Activated T-cell treated with anti-CD3 and anti-CD28 coated beads for 1 hour (primary cell): ENCODE measurements around the gene GPR162.

Source experiments
- DNase-seq: peaks from one replicate; pipeline ENCODE4 v3.0.0-alpha.2; 2020; ENCODE audit warnings: low read depth

Gene GPR162

GRCh38 chr12:6822426-6823135 lies 960 bp downstream of the GPR162 start:
- no peak for DNase-seq

GRCh38 chr12:6823182-6824084 lies 1.8 kb downstream of the GPR162 start:
- no peak for DNase-seq

GRCh38 chr12:6824085-6824775 lies 2.6 kb downstream of the GPR162 start:
- DNase-seq, result no peak

- DNase-seq, result no peak
These were observed 3.3 kb downstream of the GPR162 start for GRCh38 chr12:6824901-6825381.

GRCh38 chr12:6825398-6826124 lies 3.9 kb downstream of the GPR162 start:
- DNase-seq, result peak; percentile 72

GRCh38 chr12:6826125-6826733 lies 4.6 kb downstream of the GPR162 start:
- no peak for DNase-seq

- DNase-seq, result no peak
These were observed 5.3 kb downstream of the GPR162 start for GRCh38 chr12:6826734-6827436.

GRCh38 chr12:6827437-6827911 lies 5.9 kb downstream of the GPR162 start:
- DNase-seq, result peak; percentile 31

GRCh38 chr12:6827982-6828780 lies 6.6 kb downstream of the GPR162 start, which contains the start of gene P3H3:
Gene P3H3 (plus strand): TSS chr12:6828407. CDS start chr12:6828441, 34 bp downstream.
- no peak for DNase-seq

- DNase-seq, result peak; percentile 27
These were observed 7.3 kb downstream of the GPR162 start for GRCh38 chr12:6828781-6829535.

- no peak for DNase-seq
These were observed 8.1 kb downstream of the GPR162 start for GRCh38 chr12:6829536-6830220.

- no peak for DNase-seq
These were observed 8.8 kb downstream of the GPR162 start for GRCh38 chr12:6830286-6830890.

- no peak for DNase-seq
These were observed 9.4 kb downstream of the GPR162 start for GRCh38 chr12:6830999-6831398.

- DNase-seq, result no peak
These were observed 9.9 kb downstream of the GPR162 start for GRCh38 chr12:6831450-6831995.

GRCh38 chr12:6832125-6832524 lies 10.5 kb downstream of the GPR162 start:
- no peak for DNase-seq

- DNase-seq, result no peak
These were observed 11.7 kb downstream of the GPR162 start for GRCh38 chr12:6833189-6833890.

GRCh38 chr12:6834254-6834653 lies 12.6 kb downstream of the GPR162 start:
- no peak for DNase-seq
